ENCODE measurements around the gene PPARA. TPM values are rescaled to one million over a fixed set of nuclear protein-coding genes. Genes with fewer than 3 reads are reported as not detected.

PPARA gene
- total RNA-seq, 1 experiment from 2014 or later, result 9.6 TPM

DNA sequence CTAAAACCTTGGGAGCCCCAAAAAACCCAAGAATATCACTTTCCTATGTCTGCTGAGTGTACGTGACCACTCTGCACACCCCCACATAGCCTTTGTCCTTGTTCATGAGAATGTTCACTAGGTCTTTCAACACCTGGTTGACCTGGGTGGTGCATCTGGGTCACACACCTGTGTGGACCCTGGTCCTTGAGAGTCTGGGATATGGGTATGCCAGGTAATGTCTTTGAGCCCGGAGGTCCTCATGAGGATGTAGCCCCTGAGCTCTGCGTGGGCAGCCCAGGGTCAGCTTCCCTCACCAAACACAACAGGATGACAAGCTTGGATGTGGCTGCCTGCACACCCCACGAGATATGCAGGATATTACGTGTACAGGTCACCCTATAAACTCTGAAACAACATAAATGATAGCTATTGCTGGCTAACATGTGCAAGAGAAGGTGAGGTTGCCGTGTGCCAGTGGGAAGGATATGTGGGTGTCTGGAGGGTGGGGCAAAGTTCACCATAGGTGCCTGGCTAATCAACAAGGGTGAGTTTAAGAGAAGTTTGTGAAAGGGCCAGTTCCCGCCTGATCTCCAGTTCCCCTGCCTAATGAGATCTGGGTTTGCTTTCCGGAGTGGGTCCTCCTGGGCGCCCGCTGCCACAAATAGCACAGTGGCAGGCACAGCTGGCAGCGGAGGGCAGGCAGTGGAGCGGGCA, 1.4 kb upstream of the PPARA start:
- no peak for DNase-seq (ENCODE audit: low read depth)
- in situ Hi-C loops (cut with HindIII; ENCODE audit: low pct_unique_long_range_greater_than_20kb, low sequenced_read_pairs), result loop anchor here (10.0 to 25.0 kb wide), 3 partner anchors 113 to 288 kb away; partner anchors contain the start of genes CDPF1, PKDREJ, TRMU and TTC38

GRCh38 chr22:46149512-46150033, 753 bp upstream of the PPARA start:
- DNase-seq (ENCODE audit: low read depth), result no peak
- in situ Hi-C loops (cut with HindIII; ENCODE audit: low pct_unique_long_range_greater_than_20kb, low sequenced_read_pairs), result loop anchor here (10.0 to 25.0 kb wide), 3 partner anchors 113 to 288 kb away; partner anchors contain the start of genes CDPF1, PKDREJ, TRMU and TTC38

- in situ Hi-C loops (cut with HindIII; ENCODE audit: low pct_unique_long_range_greater_than_20kb, low sequenced_read_pairs), result no loop called here
- DNase-seq (ENCODE audit: low read depth), result peak; percentile 56
Measured at GRCh38 chr22:46150655-46151477, 540 bp downstream of the PPARA start.

GRCh38 chr22:46153930-46154329, 3.6 kb downstream of the PPARA start:
- no peak for DNase-seq (ENCODE audit: low read depth)
- in situ Hi-C loops (cut with HindIII; ENCODE audit: low pct_unique_long_range_greater_than_20kb, low sequenced_read_pairs), result no loop called here

DNA sequence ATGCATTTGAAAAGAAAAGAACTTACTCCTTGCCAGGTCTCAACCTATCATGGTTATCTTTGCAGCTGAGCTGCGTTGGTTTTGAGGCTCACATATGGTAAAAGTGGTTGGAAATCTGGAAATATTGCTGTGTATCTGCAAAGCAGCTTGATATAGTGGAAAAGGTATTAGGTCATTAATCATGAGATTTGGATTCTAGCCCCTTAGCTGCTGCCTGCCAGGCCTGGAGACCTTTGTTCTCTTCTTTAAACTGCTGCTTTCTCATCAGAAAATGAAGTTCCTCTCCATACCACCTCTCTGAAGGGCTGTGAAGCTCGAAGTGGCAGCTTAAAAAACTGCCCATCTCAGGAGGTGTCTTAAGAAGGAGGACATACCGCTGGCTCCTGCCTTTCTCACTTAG, 5.7 kb downstream of the PPARA start:
- in situ Hi-C loops (cut with HindIII; ENCODE audit: low pct_unique_long_range_greater_than_20kb, low sequenced_read_pairs), result no loop called here
- no peak for DNase-seq (ENCODE audit: low read depth)

DNA sequence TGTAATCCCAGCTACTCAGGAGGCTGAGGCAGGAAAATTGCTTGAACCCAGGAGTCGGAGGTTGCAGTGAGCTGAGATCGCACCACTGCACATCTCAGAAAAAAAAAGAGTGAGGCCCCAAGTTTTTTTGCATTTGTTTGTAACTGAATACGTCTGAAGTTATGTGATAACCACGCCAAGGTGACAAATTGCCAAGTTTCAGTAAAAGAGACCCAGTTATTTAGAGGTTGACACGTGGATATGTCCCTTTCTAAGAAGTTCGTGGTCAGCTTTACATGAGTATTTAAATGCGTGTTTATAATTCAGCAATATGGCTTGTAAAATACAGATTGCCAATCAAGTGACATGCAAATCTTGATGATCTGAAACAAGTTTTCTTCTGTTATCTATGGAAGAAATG, 8.0 kb downstream of the PPARA start:
- in situ Hi-C loops (cut with HindIII; ENCODE audit: low pct_unique_long_range_greater_than_20kb, low sequenced_read_pairs), result no loop called here
- no peak for DNase-seq (ENCODE audit: low read depth)

DNA sequence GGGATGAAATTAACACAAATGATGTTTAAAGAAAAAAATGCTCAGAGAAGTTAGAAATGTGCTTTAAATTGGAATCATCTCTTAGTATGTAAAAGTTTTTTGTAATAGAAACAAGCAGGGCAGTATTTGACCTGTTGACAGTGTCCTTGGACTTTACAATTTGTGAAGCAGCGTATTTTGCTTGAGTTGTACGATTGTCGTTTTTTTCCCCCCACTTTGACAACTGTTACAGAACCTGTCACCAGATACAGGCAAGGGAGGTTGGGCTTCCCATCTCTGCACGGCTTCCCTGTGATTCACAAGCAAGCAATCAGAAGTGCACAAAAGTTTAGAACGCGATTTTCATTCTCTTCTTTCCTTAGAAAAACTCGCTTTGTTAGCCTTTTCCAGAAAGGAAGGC, 8.9 kb downstream of the PPARA start:
- in situ Hi-C loops (cut with HindIII; ENCODE audit: low pct_unique_long_range_greater_than_20kb, low sequenced_read_pairs), result no loop called here
- DNase-seq (ENCODE audit: low read depth), result no peak

DNA sequence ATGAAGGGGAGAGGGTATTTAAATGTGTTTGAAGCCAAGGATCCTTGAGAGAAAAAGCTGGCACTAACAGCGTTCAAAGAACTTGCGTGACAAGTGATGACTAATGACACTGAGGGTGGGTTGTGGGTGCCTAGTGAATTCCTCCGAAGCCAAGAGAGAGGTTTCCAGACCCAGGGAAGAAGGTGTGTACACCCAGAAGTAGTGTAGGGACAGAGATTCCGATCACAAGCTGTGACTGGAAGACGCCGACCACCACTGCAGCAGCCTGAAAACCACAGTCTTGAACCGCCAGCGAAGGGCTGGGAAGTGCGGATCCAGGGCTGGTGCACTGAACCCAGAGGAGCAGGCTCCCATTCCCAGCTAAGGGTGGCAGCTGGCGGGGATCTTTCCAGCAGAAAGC, 9.5 kb downstream of the PPARA start:
- in situ Hi-C loops (cut with HindIII; ENCODE audit: low pct_unique_long_range_greater_than_20kb, low sequenced_read_pairs), result no loop called here
- no peak for DNase-seq (ENCODE audit: low read depth)

- in situ Hi-C loops (cut with HindIII; ENCODE audit: low pct_unique_long_range_greater_than_20kb, low sequenced_read_pairs), result no loop called here
- no peak for DNase-seq (ENCODE audit: low read depth)
Measured at GRCh38 chr22:46162285-46162684, 12.0 kb downstream of the PPARA start.

GRCh38 chr22:46162771-46163556, 12.6 kb downstream of the PPARA start:
- in situ Hi-C loops (cut with HindIII; ENCODE audit: low pct_unique_long_range_greater_than_20kb, low sequenced_read_pairs), result no loop called here
- DNase-seq (ENCODE audit: low read depth), result no peak

GRCh38 chr22:46163557-46163888, 13.2 kb downstream of the PPARA start:
- in situ Hi-C loops (cut with HindIII; ENCODE audit: low pct_unique_long_range_greater_than_20kb, low sequenced_read_pairs), result no loop called here
- no peak for DNase-seq (ENCODE audit: low read depth)

DNA sequence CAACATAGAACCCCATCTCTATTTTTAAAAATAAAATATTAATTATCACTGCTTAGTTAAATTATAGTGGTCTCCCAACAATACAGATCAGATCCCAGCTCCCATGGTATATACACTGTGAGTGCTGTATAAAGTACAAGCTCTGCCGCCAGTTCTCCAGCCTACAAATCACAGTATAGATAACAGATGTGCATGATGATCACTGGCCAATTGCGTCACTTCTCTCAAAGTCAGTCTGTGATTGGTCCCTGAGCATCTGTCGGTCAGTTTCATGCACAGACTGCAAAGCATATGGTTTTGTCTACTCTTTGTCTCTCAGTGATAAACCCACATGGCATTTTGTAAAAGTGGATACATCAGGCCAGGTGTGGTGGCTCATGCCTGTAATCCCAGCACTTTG, 15.7 kb downstream of the PPARA start:
- in situ Hi-C loops (cut with HindIII; ENCODE audit: low pct_unique_long_range_greater_than_20kb, low sequenced_read_pairs), result no loop called here
- no peak for DNase-seq (ENCODE audit: low read depth)

DNA sequence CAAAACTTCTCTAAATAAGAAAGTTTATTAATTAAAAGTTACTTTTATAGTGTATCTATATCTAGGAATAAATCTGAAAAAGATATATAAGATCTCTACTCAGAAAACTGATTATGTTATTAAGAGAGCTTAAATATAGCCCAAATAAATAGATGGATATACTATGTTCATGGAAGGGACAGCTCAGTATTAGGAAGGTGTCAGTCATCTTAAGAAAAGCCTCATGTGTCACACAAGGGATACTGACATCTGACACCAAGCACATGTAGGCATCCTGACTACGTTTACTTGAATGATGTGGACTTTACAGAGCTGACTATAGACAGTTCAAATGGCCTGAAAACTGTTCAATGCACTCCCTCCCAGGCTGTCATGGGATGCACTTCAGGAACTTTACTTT, 19.3 kb downstream of the PPARA start:
- in situ Hi-C loops (cut with HindIII; ENCODE audit: low pct_unique_long_range_greater_than_20kb, low sequenced_read_pairs), result no loop called here
- DNase-seq (ENCODE audit: low read depth), result no peak

GRCh38 chr22:46171940-46172339, 21.6 kb downstream of the PPARA start:
- in situ Hi-C loops (cut with HindIII; ENCODE audit: low pct_unique_long_range_greater_than_20kb, low sequenced_read_pairs), result no loop called here
- no peak for DNase-seq (ENCODE audit: low read depth)

DNA sequence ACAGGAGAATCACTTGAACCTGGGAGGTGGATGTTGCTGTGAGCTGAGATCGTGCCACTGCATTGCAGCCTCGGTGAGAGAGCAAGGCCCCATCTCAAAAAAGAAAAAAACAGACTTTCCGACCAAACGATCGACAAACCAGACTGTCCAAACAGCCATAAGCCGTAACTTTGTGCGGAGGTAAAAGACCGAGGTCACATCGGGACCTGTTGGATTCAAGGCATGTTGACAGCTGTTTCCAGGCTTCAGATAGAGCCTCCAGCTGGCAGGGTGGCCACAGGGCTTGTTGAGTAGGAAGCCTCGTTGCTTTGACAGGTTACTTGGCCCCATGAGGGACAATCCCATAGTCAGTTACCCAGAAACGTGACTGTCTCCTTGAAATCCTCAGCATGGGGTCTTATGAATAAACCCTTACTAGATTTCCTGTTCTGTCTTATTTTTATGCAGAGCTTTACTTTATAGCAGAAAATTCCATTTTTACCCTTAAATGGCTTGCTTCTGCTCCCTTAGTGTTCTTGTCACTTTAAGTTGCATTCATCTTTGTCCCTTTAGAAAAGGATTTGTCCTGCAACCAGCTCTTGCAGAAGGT, 22.3 kb downstream of the PPARA start:
- DNase-seq (ENCODE audit: low read depth), result no peak
- in situ Hi-C loops (cut with HindIII; ENCODE audit: low pct_unique_long_range_greater_than_20kb, low sequenced_read_pairs), result no loop called here

DNA sequence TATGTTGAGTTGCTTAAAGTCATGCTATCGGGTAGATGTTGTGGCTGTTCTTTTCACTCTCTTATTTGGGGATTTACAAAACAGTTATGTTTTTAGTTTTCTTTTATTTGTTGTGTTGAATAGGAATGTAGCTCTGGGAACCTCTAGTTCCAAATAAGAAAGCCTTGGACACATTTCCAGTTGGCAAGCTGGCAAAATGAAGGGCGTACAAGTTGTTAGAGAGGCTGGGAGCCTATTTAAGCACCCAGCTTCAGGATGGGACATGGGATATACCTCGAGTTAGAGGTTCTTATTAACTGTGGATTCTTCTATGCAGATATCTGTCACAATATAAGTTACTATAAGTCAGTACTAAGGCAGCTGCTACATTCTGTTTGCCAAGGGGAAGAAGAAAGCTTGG, 22.8 kb downstream of the PPARA start:
- DNase-seq (ENCODE audit: low read depth), result no peak
- in situ Hi-C loops (cut with HindIII; ENCODE audit: low pct_unique_long_range_greater_than_20kb, low sequenced_read_pairs), result no loop called here

GRCh38 chr22:46175631-46176030, 25.3 kb downstream of the PPARA start:
- no peak for DNase-seq (ENCODE audit: low read depth)
- in situ Hi-C loops (cut with HindIII; ENCODE audit: low pct_unique_long_range_greater_than_20kb, low sequenced_read_pairs), result no loop called here

DNA sequence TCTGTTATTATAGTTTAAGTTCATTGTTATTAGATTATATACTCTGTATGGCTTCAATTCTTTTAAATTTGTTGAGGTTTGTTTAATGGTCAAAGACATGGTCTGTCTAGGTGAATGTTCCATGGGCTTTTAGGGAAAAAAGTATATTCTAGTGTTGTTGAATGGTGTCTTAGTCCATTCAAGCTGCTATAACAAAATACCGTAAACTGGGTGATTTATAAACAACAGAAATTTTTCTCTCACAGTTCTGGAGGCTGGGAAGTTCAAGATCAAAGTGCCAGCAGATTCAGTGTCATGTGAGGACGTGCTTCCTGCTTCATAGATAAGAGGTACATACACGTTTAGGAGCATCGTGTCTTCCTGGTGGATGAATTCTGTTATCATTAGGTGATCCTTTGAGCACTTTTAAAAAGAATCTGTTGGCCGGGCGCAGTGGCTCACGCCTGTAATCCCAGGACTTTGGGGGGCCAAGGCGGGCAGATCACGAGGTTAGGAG, 26.2 kb downstream of the PPARA start:
- in situ Hi-C loops (cut with HindIII; ENCODE audit: low pct_unique_long_range_greater_than_20kb, low sequenced_read_pairs), result no loop called here
- no peak for DNase-seq (ENCODE audit: low read depth)

All from Caki2 (cell line).